Ovary (tissue), 3 donors: ENCODE measurements around the gene KCNMB2.

Experiments
- CTCF ChIP-seq, 3 donors: fragments of 450-650 bp in 2 of 3; fragments of 200-600 bp in 1 of 3; IDR thresholded peaks; one replicate each; pipeline versions ENCODE4 v1.5.1 to v1.8.0; 2016 to 2022; ENCODE audit warnings: antibody characterized with exemption in 3 of 3, mild to moderate bottlenecking in 1 of 3
- POLR2A ChIP-seq: fragments of 450-650 bp; IDR thresholded peaks from one replicate; pipeline ENCODE4 v1.6.1; 2017; ENCODE audit warnings: antibody characterized with exemption, mild to moderate bottlenecking, moderate library complexity
- donor health status: DM: no; HTN: no; CAD: no.

GRCh38 chr3:178520451-178520850, 15.8 kb upstream of the KCNMB2 start:
- TF ChIP-seq CTCF (IDR thresholded peaks at IDR 0.05) (no peak), POLR2A (no peak)
